HK-2 (cell line): ENCODE measurements around the gene AMH.
"Not testable (repeated sequence)": the region's sequence is repeated elsewhere in the genome, so short reads cannot be mapped to it uniquely, and the experiment has no call there.

ENCODE experiments used
- DNase-seq: peaks from one replicate; pipeline ENCODE4 v3.0.0-alpha.2; 2018; ENCODE audit not compliant: unreplicated experiment

The AMH gene

DNA sequence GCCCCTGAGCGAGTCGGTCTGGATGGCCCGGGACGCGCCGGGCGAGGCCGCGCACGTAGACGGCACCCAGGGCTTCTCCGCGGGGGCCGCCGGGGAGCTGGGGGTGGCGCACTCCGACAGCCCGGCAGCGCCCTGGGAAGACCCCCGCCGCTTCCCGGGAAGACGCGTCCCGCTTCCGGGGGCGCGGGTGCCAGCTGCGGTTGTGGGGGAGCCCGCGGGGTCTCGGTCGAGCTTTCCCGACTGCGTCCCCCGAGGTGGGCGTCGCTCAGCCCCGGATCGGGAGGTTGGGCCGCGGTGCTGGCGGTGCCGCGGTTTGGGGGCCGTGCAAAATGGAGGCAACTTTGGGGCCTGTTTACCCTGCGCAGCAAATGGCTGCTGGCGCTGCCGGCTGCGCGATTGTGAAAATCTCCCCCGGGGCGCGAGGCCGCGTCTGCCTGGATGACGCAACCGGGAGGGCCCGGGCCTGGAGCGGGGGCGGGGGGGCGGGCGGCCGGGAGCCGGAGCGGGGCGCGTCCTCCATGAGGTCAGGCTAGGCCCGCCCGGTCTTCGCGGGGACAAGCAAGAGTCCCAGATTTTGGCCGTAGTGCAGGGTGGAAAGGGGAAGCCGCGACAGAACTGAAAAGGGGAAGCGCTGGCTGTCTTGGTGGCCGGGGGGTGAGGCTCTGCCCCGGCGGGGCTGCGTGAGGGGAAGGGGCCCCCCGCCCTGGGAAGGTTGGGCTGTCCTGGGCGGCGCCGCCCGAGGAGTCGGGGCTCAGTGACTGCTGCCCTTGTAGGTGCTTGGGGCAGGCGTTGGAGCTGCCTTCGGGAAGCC, 21.5 kb downstream of the AMH start:
- peak; percentile 77 for DNase-seq

GRCh38 chr19:2271234-2272103, 22.3 kb downstream of the AMH start:
- no peak for DNase-seq

DNA sequence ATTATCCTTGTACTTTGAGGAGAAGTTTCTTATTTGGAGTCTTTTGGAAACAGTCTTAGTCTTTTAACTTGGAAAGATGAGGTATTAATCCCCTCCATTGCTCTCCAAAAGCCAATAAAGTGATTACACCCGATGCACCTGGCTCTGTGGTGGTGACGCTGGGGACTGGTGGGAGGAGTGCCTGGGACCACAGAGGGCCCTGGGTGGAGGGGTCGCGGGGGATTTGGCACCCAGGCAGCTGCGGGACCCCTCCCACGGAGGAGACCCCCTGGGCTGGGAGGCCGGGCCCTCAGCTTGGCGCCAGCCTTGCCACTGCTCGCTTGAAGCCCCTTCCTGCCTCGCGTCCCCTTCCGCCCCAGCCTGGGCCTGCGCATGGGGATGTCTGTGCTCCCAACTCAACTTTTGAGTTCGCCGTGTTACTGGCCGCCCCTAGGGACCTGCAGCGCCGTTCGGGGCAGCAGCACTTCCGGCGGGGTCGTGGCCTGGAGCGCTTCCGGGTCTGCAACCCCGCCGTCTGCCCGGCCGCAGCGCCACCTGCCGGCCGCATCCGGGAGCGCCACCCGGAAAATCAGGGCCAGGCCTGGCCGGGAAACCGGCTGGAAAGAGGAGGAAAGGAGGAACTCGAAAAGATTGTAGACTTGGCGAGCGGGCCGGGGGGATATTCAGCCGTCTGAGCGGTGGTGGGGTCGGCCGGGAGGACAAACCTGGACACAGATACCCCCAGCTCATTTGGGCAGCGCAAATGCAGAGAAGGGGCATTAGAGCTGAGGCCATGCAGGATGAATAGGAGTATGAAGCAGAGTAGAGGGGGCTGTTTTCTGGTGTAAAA, 24.4 kb downstream of the AMH start:
- DNase-seq, result no peak

DNA sequence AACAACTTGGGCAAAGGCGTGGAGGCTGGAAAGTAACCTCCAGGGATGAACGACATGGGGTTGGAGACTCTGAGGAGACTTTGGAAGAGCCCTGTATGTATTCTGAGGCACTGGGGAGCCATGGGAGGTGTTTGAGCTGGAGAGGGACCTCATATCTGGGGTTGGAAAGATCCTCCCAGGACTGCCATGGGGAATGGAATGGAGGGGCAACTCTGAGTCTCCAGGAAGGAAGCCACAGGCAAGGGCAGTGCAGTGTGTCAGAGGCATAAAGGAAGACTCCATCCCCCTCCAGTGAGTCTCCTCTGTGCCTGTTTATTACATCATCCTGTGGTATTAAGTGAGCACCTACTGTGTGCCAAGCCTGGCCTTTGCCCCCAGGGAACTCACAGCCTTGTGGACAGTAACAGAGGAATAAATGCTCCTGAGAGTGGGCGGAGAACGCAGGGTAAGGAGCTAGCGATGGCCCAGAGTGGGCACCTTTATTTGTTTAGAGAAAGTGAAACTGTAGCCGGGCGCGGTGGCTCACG, 25.1 kb downstream of the AMH start:
- no peak for DNase-seq

DNA sequence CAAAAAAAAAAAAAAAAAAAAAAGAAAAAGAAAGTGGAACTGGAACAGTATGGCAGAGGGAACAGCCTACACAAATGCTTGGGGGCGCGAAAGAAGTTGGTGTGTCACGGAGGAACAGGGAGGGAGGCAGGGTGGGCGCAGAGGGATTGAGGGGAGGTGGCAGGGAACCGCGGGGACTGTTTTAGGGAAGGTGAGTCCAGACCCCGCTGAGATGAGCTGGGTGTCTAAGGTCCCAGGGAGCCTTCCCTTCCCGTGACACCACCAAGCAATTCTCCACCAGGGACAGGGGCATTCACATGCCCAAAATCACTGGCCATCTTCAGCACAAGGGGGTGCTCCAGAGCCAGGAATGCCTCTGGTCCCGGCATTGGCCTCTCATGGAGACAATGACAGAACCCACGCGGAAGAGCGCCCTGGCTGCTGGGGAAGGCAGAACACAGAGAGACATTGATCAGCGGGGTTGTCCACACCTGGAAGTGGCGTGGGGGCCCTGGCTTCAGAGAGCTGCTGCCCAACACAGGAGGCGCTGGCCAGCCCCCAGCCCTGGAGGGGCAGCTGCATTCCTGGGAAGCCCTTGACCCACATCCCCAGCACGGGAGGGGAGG, 25.9 kb downstream of the AMH start:
- DNase-seq, result peak; percentile 71

DNA sequence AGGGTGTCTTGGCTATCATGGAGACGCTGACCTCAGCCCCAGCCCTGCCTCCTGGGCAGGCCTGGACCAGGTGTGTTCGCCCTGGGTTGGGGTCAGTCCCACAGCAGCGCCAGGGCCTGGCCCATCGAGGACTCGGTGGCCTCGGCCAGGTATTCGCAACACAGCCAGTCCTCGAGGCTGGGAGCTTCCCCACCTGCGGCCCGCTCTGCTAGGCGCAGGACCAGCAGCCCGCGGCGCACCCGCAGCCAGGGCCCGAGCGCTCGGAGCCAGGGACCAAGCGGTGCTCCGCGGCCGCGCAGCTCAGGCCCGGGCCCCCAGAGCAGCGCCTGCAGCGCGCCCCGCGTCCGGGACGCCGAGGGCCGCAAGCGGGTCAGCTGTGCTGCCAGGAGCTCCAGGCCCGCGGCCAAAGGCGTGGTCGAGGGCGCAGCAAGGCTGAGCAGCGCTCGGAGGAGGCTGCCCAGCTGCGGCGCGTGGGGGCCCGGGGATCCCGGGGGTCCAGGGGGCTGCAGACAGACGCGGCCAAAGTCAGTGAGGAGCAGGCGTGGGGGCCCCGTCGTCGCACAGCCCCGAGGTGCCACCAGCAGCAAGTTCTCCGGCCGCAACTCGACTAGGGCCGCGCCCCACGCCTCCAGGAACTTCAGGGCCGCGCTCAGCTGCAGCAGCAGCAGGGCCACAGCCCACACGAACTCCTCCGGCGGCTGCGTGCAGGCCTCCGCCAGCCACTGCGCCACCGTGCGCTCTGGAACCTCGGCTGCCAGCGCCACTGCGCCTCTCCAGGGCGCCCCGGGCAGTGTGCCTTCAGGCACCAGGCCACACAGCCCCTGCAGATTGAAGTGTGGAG, 26.7 kb downstream of the AMH start:
- DNase-seq, result no peak

DNA sequence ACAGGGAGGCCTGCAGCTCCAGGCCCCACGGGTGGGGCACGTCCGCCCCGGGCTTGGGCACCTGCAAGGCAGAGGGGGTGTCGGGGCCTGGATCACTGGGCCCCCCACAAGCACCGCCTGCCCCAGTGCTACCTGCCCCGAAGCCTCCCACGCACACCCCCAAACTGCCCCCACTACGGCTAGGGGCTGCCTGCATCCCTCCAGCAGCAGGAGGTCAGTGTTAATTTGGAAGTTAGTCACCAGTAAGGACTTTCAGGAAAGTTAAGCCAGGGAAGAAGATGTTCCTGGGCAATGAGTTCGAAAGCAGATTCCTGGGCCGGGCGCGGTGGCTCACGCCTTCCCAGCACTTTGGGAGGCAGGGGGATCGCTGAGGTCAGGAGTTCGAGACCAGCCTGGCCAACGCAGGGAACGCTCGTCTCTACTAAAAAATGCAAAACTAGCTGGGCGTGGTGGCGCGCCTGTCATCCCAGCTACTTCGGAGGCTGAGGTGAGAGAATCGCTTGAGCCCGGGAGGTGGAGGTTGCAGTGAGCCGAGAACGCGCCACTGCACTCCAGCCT, 27.4 kb downstream of the AMH start:
- DNase-seq, result no peak

DNA sequence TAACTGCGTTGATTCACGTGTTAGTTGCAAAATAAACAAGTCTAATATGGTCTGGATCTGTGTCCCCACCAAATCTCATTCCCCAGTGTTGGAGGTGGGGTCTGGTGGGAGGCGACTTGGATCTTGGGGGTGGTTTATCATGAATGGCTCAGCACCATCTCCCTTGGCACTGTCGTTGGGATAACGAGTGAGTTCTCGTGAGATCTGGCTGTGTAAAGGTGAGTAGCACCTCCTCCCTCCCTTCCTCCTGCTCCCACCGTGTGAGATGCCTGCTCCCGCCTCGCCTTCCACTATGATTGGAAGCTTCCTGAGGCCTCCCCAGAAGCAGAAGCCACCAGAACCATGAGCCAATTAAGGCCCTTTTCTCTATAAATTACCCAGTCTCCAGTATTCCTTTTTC, 28.0 kb downstream of the AMH start:
- no peak for DNase-seq

DNA sequence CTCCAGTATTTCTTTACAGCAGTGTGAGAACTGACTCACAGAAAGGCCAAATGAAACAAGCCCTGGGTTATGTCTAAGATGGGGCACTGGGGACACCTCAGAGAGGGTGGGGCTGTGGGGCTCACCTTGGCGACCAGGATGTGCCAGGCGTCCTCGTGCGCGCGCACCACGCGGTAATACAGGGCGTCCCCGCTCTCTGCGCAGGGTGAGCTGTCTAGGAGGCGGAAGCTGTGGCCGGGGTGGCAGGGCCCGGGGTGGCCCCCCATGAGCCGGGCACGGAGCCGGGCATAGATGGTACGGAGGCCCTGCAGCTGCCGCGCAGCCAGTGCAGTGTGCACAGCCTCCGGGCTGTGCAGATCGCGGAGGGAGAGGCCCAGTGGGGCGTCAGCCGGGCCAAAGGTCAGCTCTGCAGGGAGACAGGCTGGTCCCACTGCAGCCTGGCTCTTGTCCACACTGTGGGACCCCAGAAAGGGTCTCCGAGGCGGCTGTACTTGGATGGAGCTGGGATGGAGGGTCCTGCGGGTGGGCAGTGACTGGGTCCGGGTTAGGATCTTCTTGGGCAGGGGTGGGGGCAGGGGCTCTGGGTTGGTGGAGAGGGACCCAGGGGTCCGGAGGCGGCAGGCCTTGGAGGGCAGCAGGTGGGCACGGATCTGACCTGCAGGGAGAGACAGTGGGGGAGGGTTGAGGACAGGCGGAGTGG, 29.5 kb downstream of the AMH start:
- DNase-seq, result no peak

GRCh38 chr19:2280633-2281264, 31.6 kb downstream of the AMH start:
- DNase-seq, result no peak

- DNase-seq, result not testable (repeated sequence)
Measured at GRCh38 chr19:2281265-2282061, 32.3 kb downstream of the AMH start.

DNA sequence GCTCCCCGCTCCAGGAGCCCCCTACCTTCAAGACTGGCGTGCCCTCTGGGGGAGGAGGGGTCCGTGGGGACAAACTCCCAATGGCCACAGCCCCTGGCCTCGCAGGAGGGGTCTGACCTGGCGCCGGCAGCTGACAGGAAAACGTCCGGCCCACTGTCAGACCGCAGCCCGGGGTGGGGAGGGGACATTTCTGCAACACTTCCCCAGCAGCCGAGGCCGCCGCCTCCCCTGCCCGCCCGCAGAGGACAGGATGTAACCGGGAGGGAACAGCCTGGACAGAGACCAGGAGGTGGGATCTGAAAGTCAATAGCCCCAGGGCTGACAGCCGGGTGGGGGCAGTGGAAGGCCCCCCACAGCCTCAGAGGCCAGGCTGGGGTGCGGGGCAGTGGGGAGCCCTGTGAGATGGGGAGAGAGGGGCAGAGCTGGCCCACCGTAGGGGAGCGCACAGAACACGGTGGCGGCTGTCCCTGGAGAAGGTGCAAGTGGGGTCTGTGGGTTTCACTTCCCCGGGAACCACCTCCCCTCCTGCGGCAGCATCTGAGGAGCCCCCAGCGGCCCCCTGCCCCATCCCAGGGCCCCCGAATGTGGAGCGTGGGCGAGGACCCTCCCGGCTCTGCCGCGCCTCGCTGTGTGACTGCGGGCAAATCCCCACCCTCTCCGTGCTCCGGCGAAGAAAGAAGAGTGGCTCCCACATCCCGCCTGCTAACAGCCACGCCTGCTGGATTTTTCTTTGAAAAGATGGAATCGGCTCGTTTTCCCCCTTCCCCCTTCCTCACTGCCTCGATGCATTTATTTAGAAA, 33.1 kb downstream of the AMH start, which contains the start of gene PEAK3:
Gene PEAK3, minus strand, starts transcription at position 114 of the 800 bp plus-strand sequence. CDS start 1,244 bp downstream, outside the sequence.
- DNase-seq, result peak; percentile 71

GRCh38 chr19:2282862-2283237, 33.7 kb downstream of the AMH start:
- DNase-seq, result no peak

DNA sequence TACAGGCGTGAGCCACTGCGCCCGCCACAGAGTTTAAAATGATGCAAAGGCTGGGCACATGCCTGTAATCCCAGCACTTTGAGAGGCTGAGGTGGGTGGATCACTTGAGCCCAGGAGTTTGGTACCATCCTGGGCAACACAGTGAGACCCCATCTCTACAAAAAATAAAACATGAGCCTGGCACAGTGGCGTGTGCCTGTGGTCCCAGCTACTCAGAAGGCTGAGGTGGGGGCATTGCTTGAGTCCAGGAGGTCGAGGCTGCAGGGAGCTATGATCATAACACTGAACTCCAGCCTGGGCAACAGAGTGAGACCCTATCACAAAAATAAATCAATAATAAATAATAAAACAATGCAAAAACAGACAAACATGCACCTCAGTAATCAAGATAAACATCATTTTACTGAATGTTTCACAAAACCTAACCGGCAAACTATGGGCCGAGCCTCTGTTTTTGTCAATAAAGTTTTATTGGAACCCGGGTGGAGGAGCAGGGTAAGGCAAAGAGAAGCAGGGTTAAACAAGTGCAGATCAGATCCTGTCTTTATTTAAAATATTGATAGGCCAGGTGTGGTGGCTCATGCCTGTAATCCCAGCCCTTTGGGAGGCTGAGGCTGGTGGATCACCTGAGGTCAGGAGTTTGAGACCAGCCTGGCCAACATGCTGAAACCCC, 34.8 kb downstream of the AMH start:
- no peak for DNase-seq

DNA sequence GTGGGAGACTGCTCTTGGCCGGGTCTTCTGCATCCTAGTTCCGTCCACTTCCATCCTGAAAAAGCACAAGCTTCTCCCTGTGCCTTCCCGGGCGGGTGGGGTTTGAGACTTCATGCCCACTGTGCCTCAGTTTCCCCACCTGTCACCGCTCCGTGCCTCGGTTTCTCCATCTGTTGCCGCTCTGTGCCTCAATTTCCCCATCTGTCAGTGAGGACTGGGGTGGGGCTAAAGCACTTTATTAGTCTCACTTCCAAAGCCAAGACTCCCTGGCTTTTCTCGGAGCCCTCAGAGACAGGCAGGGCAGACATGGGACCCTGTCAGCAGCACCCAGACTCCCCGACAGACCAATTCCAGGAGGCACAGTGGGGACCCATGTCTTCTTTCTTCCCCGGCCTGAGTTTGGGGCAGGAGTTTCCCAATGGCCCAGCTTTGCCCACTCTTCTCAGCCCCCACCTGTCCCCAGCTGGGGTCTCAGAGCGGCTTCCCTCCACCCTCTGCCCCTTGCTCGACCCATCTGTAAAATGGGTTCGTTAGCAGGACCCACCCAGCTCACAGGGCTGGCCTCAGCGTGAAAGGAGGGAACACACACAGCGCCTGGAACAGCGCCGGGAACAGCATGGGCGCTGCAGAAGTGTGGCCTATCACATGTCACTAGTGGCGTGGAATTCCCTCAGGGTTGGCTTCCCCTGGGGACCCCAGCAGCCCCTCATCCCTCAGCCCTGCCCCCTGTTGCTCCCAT, 37.4 kb downstream of the AMH start:
- no peak for DNase-seq
